HCT116 (cell line): ENCODE results near the gene HCAR1. TPM values are rescaled to one million over a fixed set of nuclear protein-coding genes. Genes with fewer than 3 reads are reported as not detected.

Experiments
- ATAC-seq: fragments of 200-7000 bp; cut with Tn5 transposase; 2 replicates; pipeline ENCODE4 v1.9.1; 2020; ENCODE audit warnings: mild to moderate bottlenecking, moderate library complexity
- BruUV-seq: library from RNA; stranded (reverse); fragments of 400-500 nt; replicated peaks from 2 replicates; lab custom pipeline; 2021; lab: Mats Ljungman, UMichigan
- CTCF ChIA-PET: fragments of 300-600 bp; sonication (Branson Sonifier 250); formaldehyde crosslinking; loops from one replicate; lab custom pipeline; 2021; ENCODE audit warnings: antibody characterized with exemption; lab: Charles Lee
- POLR2A ChIA-PET: fragments of 300-600, 350-600 bp; sonication (Branson Sonifier 250); formaldehyde crosslinking; loops from one replicate; lab custom pipeline; 2021; ENCODE audit warnings: antibody characterized with exemption; lab: Charles Lee
- RAD21 ChIA-PET, 2 experiments: fragments of 300-600 bp; sonication (Branson Sonifier 250); formaldehyde crosslinking; loops; one replicate each; lab custom pipeline; 2023; ENCODE audit warnings: low total read pairs in 2 of 2; ENCODE audit not compliant: uncharacterized antibody in 2 of 2, unreplicated experiment in 2 of 2, low non-redundant PET in 1 of 2; lab: Charles Lee
- DNase-seq: peaks from one replicate; pipeline ENCODE4 v3.0.0-alpha.2; 2010; ENCODE audit warnings: low read depth, low spot score
- H2AFZ ChIP-seq: fragments of 200-600 bp; shearing (Covaris generic), sonication (generic); 2 replicates; pipeline ENCODE4 v1.6.1; 2017; ENCODE audit warnings: low read depth, mixed run types, mixed read lengths, antibody characterized with exemption, low read length; ENCODE audit not compliant: poor library complexity, severe bottlenecking
- H3K27ac ChIP-seq: 2 replicates; pipeline ENCODE4 v1.5.1; 2012; ENCODE audit warnings: low read depth, low read length
- H3K27me3 ChIP-seq: fragments of 200-600 bp; sonication (generic); 2 replicates; pipeline ENCODE4 v1.6.1; 2016; ENCODE audit warnings: mixed run types, low read length, mixed read lengths; ENCODE audit not compliant: insufficient read depth
- H3K36me3 ChIP-seq, 2 experiments: fragments of 200-500 bp in 1 of 2; fragments of 200-600 bp in 1 of 2; sonication (Bioruptor generic) in 1 of 2; sonication (generic) in 1 of 2; 2 replicates each; pipeline versions ENCODE4 v1.5.1 to v1.6.1; 2014 to 2016; ENCODE audit warnings: low read length in 2 of 2, inconsistent platforms in 1 of 2, mixed read lengths in 1 of 2, mixed run types in 1 of 2; ENCODE audit not compliant: insufficient read depth in 2 of 2, control insufficient read depth in 1 of 2
- H3K4me1 ChIP-seq, 2 experiments: fragments of 200-600 bp in 1 of 2; sonication (generic) in 1 of 2; 2 replicates each; pipeline versions ENCODE4 v1.5.1 to v1.6.1; 2012 to 2017; ENCODE audit warnings: low read length in 2 of 2, inconsistent platforms in 1 of 2, mild to moderate bottlenecking in 1 of 2, mixed read lengths in 1 of 2, mixed run types in 1 of 2, moderate library complexity in 1 of 2; ENCODE audit not compliant: insufficient read depth in 2 of 2, control insufficient read depth in 1 of 2
- H3K4me2 ChIP-seq: fragments of 200-600 bp; sonication (generic); 2 replicates; pipeline ENCODE4 v1.6.1; 2017; ENCODE audit warnings: mixed run types, low read length, mixed read lengths
- H3K4me3 ChIP-seq, 2 experiments: fragments of 200-600 bp in 1 of 2; sonication (generic) in 1 of 2; replicated peaks in 1 of 2; 2 replicates each; pipeline ENCODE4 v1.5.1; 2011 to 2016; ENCODE audit warnings: low read length in 2 of 2, control low read depth in 1 of 2, low read depth in 1 of 2, mild to moderate bottlenecking in 1 of 2, mixed read lengths in 1 of 2, mixed run types in 1 of 2
- H3K79me2 ChIP-seq: fragments of 200-600 bp; sonication (generic); 2 replicates; pipeline ENCODE4 v1.6.1; 2017; ENCODE audit warnings: mild to moderate bottlenecking, mixed run types, low read length, moderate library complexity, mixed read lengths; ENCODE audit not compliant: insufficient read depth
- H3K9ac ChIP-seq: fragments of 200-600 bp; sonication (generic); 2 replicates; pipeline ENCODE4 v1.6.1; 2016; ENCODE audit warnings: low read length, mixed read lengths
- H3K9me2 ChIP-seq: fragments of 200-600 bp; sonication (generic), shearing (Covaris generic); 2 replicates; pipeline ENCODE4 v1.6.1; 2017; ENCODE audit warnings: mixed run types, mild to moderate bottlenecking, moderate library complexity; ENCODE audit not compliant: insufficient read depth
- H3K9me3 ChIP-seq, 2 experiments: fragments of 200-500 bp in 1 of 2; fragments of 200-600 bp in 1 of 2; sonication (Bioruptor generic) in 1 of 2; sonication (generic) in 1 of 2; 2 replicates each; pipeline ENCODE4 v1.6.1; 2014 to 2017; ENCODE audit warnings: low read length in 2 of 2, mixed read lengths in 2 of 2, inconsistent platforms in 1 of 2, low read depth in 1 of 2, mild to moderate bottlenecking in 1 of 2, mixed run types in 1 of 2, moderate library complexity in 1 of 2; ENCODE audit not compliant: control insufficient read depth in 1 of 2, insufficient read depth in 1 of 2
- H4K20me1 ChIP-seq: fragments of 200-600 bp; sonication (generic), shearing (Covaris generic); 2 replicates; pipeline ENCODE4 v1.6.1; 2017; ENCODE audit warnings: mixed run types, mild to moderate bottlenecking, moderate library complexity; ENCODE audit not compliant: insufficient read depth
- CBX3 ChIP-seq: IDR thresholded peaks from 2 replicates; pipeline ENCODE4 v1.6.1; 2012; ENCODE audit warnings: low read depth
- CEBPB ChIP-seq: IDR thresholded peaks from 2 replicates; pipeline ENCODE4 v1.6.1; 2012; ENCODE audit warnings: low read depth
- ELF1 ChIP-seq: IDR thresholded peaks from 2 replicates; pipeline ENCODE4 v1.6.1; 2012; ENCODE audit warnings: low read depth, borderline replicate concordance
- EZH2 ChIP-seq: fragments of 200-600 bp; sonication (generic); IDR thresholded peaks from 2 replicates; pipeline ENCODE4 v1.6.1; 2017; ENCODE audit warnings: antibody characterized with exemption, mixed run types
- FOSL1 ChIP-seq: IDR thresholded peaks from 2 replicates; pipeline ENCODE4 v1.6.1; 2012; ENCODE audit warnings: low read depth
- JUND ChIP-seq: IDR thresholded peaks from 2 replicates; pipeline ENCODE4 v1.6.1; 2012
- POLR2A ChIP-seq: IDR thresholded peaks from 2 replicates; pipeline ENCODE4 v1.7.0; 2011; ENCODE audit warnings: borderline replicate concordance; ENCODE audit not compliant: insufficient read depth, insufficient read length; ENCODE audit errors: extremely low read depth
- RAD21 ChIP-seq: IDR thresholded peaks from 2 replicates; pipeline ENCODE4 v1.6.1; 2012; ENCODE audit warnings: low read depth, mild to moderate bottlenecking
- SP1 ChIP-seq: IDR thresholded peaks from 2 replicates; pipeline ENCODE4 v1.6.1; 2012; ENCODE audit warnings: low read depth
- TCF7L2 ChIP-seq: IDR thresholded peaks from 2 replicates; pipeline ENCODE4 v1.7.0; 2011; ENCODE audit warnings: borderline replicate concordance, inconsistent platforms; ENCODE audit not compliant: insufficient read depth, insufficient read length; ENCODE audit errors: extremely low read depth
- YY1 ChIP-seq: IDR thresholded peaks from 2 replicates; pipeline ENCODE4 v1.6.1; 2011; ENCODE audit warnings: low read length, low read depth, moderate library complexity, mild to moderate bottlenecking; ENCODE audit not compliant: insufficient replicate concordance; ENCODE audit errors: extremely low read depth
- ZNF274 ChIP-seq: fragments of 200-500 bp; sonication (Bioruptor generic); IDR thresholded peaks from 2 replicates; pipeline ENCODE4 v1.6.1; 2014; ENCODE audit warnings: mild to moderate bottlenecking, low read depth, low read length, inconsistent platforms
- intact Hi-C: fragments of 100-400 bp; cut with micrococcal nuclease; formaldehyde crosslinking; loops from 2 replicates; pipeline ENCODE4 v1.10.0; 2022
- total RNA-seq: library from RNA; stranded (reverse); gene quantifications from one replicate; pipeline ENCODE4 v1.2.1, GENCODE V29; 2021; ENCODE audit not compliant: unreplicated experiment
- TF ChIP-seq, protein P1 (sequence below): IDR thresholded peaks from 2 replicates; pipeline ENCODE4 v1.6.1; 2012; ENCODE audit warnings: low read depth

The HCAR1 gene
- total RNA-seq, 1 experiment from 2014 or later = not detected

DNA sequence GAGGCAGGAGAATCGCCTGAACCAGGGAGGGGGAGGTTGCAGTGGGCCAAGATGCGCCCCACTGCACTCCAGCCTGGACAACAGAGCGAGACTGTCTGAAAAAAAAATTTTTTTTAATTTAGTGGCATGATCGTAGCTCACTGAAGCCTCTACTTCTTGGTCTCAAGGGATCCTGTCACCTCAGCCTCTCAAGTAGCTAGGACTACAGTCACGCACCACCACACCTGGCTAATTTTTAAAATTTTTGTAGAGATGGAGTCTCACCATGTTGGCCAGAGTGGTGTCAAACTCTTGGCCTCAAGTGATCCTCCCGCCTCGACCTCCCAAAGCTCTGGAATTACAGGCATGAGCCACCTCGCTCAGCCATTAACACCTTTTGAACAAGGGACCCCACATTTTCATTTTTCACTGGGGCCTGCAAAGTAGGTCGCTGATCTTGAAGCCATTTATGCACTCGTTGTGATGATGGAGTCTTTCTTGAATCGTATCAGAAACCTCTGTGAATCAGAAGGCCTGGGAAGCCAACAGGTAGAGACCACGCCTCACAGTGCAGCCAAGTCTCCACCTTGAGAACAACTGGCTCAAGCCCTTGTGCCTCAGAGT is 5.9 kb downstream of the HCAR1 start:
- Histone ChIP-seq H3K27me3 (no peaks in the 10 kb centered on the region), H3K9me3 (no peaks in the 10 kb centered on the region), H3K9ac (no peak overlapping the region), H3K27ac (no peak overlapping the region), H2AFZ (peak overlapping the region; percentile 77), H3K79me2 (no peaks in the 10 kb centered on the region), H3K4me2 (no peak overlapping the region), H3K36me3 (no peaks in the 10 kb centered on the region), H3K4me1 (peaks cover 24 to 35% of the 10 kb centered on the region in 2 experiments), H3K9me2 (no peaks in the 10 kb centered on the region), H3K4me3 (no peak overlapping the region), H4K20me1 (no peaks in the 10 kb centered on the region)
- RAD21 ChIA-PET = no interaction called here
- TF ChIP-seq FOSL1 = no peak
- no peak for TF ChIP-seq SP1
- no peak for TF ChIP-seq CEBPB
- no peak for TF ChIP-seq ZNF274
- TF ChIP-seq TCF7L2 = no peak
- no peak for TF ChIP-seq RAD21
- no peak for TF ChIP-seq EZH2
- no peak for TF ChIP-seq ELF1
- TF ChIP-seq CBX3 = no peak
- TF ChIP-seq POLR2A = no peak
- TF ChIP-seq YY1 = no peak
- TF ChIP-seq, protein P1, sequence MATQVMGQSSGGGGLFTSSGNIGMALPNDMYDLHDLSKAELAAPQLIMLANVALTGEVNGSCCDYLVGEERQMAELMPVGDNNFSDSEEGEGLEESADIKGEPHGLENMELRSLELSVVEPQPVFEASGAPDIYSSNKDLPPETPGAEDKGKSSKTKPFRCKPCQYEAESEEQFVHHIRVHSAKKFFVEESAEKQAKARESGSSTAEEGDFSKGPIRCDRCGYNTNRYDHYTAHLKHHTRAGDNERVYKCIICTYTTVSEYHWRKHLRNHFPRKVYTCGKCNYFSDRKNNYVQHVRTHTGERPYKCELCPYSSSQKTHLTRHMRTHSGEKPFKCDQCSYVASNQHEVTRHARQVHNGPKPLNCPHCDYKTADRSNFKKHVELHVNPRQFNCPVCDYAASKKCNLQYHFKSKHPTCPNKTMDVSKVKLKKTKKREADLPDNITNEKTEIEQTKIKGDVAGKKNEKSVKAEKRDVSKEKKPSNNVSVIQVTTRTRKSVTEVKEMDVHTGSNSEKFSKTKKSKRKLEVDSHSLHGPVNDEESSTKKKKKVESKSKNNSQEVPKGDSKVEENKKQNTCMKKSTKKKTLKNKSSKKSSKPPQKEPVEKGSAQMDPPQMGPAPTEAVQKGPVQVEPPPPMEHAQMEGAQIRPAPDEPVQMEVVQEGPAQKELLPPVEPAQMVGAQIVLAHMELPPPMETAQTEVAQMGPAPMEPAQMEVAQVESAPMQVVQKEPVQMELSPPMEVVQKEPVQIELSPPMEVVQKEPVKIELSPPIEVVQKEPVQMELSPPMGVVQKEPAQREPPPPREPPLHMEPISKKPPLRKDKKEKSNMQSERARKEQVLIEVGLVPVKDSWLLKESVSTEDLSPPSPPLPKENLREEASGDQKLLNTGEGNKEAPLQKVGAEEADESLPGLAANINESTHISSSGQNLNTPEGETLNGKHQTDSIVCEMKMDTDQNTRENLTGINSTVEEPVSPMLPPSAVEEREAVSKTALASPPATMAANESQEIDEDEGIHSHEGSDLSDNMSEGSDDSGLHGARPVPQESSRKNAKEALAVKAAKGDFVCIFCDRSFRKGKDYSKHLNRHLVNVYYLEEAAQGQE = no peak
- TF ChIP-seq JUND = no peak
- DNase-seq (no peak), ATAC-seq (no peak)
- intact Hi-C loops = no loop called here
- POLR2A ChIA-PET = no interaction called here
- CTCF ChIA-PET = no interaction called here
- no TSS peak for BruUV-seq
